ENCODE results near the gene MCC.

DNA sequence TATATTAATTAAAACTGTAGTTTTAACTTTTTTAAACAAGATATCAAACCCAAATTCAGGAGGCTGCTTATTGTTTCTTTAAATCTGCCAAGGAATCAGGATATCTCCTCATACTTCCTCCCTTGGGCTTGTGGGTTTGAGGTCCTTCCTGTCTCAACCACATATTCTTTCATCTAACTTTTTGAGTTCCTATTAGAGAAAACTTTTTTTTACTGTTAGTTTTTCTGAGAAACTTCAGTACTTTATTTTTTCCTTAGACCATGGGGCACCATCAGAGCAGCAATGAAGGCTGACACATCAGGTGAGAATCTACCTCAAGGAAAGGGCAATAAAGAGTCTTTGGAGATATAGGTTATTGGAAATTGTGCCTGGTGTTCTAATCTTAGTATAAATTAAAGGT lies 110.2 kb downstream of the MCC start:
- TF ChIP-seq POLR2A (IDR thresholded peaks at IDR 0.05): no peak
- TF ChIP-seq, protein P1, sequence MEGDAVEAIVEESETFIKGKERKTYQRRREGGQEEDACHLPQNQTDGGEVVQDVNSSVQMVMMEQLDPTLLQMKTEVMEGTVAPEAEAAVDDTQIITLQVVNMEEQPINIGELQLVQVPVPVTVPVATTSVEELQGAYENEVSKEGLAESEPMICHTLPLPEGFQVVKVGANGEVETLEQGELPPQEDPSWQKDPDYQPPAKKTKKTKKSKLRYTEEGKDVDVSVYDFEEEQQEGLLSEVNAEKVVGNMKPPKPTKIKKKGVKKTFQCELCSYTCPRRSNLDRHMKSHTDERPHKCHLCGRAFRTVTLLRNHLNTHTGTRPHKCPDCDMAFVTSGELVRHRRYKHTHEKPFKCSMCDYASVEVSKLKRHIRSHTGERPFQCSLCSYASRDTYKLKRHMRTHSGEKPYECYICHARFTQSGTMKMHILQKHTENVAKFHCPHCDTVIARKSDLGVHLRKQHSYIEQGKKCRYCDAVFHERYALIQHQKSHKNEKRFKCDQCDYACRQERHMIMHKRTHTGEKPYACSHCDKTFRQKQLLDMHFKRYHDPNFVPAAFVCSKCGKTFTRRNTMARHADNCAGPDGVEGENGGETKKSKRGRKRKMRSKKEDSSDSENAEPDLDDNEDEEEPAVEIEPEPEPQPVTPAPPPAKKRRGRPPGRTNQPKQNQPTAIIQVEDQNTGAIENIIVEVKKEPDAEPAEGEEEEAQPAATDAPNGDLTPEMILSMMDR (IDR thresholded peaks at IDR 0.05): no peak
